ENCODE results near the gene TMEM91.

Gene TMEM91

DNA sequence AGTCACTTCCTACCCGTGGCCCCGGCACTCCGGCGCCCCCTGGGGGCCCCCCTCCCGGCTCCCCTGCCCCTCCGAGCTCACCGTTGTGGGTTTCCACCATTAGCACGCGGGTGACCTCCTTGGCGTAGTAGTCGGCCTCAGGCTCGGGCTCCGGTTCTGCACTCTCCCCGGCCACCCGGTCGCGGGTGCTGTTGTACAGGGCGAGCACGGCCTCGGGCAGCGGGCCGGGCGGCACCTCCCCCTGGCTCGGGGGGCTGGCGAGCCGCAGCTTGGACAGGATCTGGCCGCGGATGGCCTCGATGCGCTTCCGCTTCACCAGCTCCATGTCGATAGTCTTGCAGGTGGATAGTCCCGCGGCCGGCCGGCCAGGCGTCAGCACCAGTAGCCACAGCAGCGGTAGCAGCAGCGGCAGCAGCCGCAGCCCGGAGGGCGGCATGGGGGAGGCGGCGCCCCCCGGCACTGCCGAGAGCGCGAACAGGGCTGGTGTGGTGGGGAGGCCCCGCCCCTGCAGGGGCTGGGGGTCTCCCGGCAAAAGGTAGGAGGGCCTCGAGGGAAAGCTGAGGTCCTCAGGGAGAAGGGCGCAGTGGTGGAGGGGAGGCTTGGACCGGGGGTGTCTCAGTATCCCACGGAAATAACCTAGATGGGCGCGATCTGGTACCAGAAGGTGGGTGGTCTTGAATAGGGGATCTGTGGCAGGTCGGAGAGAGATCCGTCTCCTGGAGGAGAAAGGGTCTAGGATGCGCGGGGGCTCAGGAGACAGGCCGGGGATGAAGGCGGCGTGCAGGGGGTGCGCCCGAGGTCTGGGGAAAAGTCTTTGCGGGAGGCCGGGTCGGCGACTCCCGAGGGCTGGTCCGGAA lies 23.5 kb upstream of the TMEM91 start:
- in situ Hi-C loops (cut with HindIII; ENCODE audit: low sequenced_read_pairs): no loop called here
- DNase-seq (ENCODE audit: low read depth, low spot score): peak; percentile 46
- TF ChIP-seq, protein P1, sequence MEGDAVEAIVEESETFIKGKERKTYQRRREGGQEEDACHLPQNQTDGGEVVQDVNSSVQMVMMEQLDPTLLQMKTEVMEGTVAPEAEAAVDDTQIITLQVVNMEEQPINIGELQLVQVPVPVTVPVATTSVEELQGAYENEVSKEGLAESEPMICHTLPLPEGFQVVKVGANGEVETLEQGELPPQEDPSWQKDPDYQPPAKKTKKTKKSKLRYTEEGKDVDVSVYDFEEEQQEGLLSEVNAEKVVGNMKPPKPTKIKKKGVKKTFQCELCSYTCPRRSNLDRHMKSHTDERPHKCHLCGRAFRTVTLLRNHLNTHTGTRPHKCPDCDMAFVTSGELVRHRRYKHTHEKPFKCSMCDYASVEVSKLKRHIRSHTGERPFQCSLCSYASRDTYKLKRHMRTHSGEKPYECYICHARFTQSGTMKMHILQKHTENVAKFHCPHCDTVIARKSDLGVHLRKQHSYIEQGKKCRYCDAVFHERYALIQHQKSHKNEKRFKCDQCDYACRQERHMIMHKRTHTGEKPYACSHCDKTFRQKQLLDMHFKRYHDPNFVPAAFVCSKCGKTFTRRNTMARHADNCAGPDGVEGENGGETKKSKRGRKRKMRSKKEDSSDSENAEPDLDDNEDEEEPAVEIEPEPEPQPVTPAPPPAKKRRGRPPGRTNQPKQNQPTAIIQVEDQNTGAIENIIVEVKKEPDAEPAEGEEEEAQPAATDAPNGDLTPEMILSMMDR (IDR thresholded peaks at IDR 0.05; ENCODE audit: low read depth, low read length): peak; percentile 65
- peak overlapping the region; percentile 85 for H3K4me3 ChIP-seq (ENCODE audit: low read depth, low read length)

DNA sequence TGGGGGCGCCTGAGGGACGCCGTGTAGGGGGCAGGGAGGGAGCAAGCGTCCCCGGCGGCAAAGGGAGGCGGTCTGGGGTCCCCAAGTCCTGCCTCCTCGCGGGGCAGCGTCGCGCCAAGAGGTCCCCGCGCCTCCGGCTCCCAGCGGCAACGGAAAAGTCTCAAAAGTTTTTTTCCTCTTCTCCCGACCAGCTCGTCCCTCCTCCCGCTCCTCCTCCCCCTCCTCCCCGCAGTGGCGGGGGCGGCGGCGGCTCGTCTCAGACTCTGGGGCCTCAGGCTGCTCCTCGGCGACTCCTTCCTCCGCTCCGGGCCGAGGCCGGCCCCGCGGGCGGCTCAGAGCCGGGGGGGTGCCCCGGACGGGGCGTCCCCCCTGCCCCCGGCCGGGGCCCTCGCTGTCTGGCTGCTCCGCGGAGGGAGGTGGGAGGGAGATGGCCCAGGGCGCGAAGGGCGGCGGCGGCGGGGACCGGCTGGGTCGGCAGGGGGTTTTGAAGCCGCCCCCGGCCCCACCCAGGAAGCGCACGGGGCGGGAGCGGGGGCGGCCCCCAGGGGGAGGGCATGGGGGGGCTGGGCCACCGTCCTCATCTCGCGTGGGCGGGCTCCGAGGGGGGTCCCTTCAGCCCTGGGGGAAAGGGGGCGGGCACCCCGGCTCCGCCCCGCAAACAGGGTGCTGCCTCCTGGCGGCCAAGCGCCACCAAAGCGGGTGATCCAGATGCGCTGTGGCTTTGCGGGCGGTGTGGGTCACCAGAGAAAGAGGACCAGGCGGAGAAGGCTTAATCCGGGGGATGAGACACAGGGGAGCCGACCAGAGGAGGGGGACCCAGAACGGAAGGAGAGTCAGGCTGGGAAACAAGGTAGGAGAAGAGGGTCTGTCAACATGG lies 22.6 kb upstream of the TMEM91 start, which contains the start of gene TGFB1:
Gene TGFB1, minus strand, starts transcription at position 457 of the 877 bp plus-strand sequence. CDS start 878 bp downstream, outside the sequence.
- H3K4me3 ChIP-seq (ENCODE audit: low read depth, low read length): peak within 1 kb of the TSS; percentile 85
- in situ Hi-C loops (cut with HindIII; ENCODE audit: low sequenced_read_pairs): no loop called here
- DNase-seq (ENCODE audit: low read depth, low spot score): peak; percentile 89
- TF ChIP-seq, protein P1 (IDR thresholded peaks at IDR 0.05; ENCODE audit: low read depth, low read length): peak; percentile 91

DNA sequence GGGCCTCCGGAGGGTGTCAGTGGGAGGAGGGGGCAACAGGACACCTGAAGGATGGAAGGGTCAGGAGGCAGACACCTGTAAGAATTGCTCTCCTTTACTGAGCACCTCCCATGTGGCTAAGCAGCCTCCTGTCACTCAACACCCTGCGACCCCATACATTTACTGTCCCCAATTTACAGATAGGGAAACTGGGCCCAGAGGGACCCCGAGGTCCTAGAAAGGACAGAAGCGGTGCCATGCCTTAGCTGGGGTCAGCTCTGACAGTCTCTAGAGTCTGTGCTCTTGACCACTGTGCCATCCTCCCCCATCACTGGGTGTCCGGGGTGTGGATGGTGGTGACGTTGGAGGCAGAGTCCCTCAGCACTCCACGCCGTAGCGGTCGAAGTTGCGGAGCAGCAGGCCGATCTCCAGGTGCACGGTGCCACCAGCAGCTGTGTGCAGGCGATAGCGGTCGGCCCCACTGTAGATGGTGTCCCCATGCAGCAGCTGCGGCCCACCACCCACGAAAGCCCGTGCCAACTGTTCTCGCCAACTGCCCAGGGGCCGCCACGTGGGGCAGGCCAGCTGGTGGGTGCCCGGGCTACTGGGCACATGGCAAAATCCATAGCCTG lies 21.9 kb upstream of the TMEM91 start:
- in situ Hi-C loops (cut with HindIII; ENCODE audit: low sequenced_read_pairs): no loop called here
- TF ChIP-seq, protein P1 (IDR thresholded peaks at IDR 0.05; ENCODE audit: low read depth, low read length): no peak
- peak overlapping the region; percentile 85 for H3K4me3 ChIP-seq (ENCODE audit: low read depth, low read length)
- DNase-seq (ENCODE audit: low read depth, low spot score): no peak

DNA sequence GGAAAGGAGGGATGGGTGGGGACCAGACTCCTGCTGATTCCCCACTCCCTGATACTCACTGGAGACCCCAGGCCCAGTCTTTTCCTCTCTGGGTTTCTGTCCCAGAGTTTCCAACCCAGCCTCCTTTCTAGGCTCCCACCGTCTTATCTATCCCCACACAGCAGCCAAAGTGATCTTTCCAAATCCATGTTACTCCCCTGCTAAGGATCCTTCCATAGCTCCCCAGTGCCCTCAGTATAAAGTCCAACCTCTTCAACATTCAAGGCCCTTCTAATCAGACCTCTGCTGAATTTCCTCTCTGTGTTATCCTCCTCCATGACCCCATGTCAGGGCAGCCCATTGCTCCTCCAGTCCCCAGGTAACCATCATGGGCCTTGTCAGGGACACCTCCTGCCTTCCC lies 21.3 kb upstream of the TMEM91 start:
- TF ChIP-seq, protein P1 (IDR thresholded peaks at IDR 0.05; ENCODE audit: low read depth, low read length): no peak
- no peak for DNase-seq (ENCODE audit: low read depth, low spot score)
- no peak overlapping the region for H3K4me3 ChIP-seq (ENCODE audit: low read depth, low read length)
- in situ Hi-C loops (cut with HindIII; ENCODE audit: low sequenced_read_pairs): no loop called here

DNA sequence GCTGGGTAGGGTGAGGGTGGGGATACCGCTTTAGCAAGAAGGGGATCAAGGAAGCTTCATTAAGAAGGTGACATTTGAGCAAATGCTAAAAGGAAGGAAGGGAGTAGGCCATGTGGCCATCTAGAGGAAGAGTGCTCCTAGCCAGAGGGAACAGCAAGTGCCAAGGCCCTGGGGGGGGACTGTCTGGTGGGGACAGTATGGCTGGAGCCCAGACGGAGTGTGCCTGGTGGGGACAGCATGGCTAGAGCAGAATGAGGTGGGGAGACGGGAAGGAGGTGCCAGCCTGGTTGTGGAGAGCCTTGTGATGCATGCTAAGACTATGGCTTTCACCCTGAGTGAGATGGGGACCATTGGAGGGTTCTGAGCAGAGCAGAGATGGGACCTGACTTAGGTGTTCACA lies 20.5 kb upstream of the TMEM91 start:
- no peak for DNase-seq (ENCODE audit: low read depth, low spot score)
- H3K4me3 ChIP-seq (ENCODE audit: low read depth, low read length): no peak overlapping the region
- TF ChIP-seq, protein P1 (IDR thresholded peaks at IDR 0.05; ENCODE audit: low read depth, low read length): no peak
- in situ Hi-C loops (cut with HindIII; ENCODE audit: low sequenced_read_pairs): no loop called here
